ENCODE results near the gene MACF1. TPM values are rescaled to one million over a fixed set of nuclear protein-coding genes. Genes with fewer than 3 reads are reported as not detected.

Gene MACF1
- total RNA-seq, 4 donors from 2014 or later = 82.1 to 247 (median 154) TPM

GRCh38 chr1:39404876-39405275 lies 200.4 kb downstream of the MACF1 start:
- WGBS, 2 donors = 27 to 37% methylated on average over 3 of the region's 3 CpGs
- intact Hi-C loops (cut with DNase I) = no loop called here
- H3K36me3 ChIP-seq = no peaks in the 10 kb centered on the region
- no peaks in the 10 kb centered on the region for H3K9me3 ChIP-seq
- peak overlapping the region in 1 of 4 donors; percentile 7 for H3K27ac ChIP-seq
- no peak overlapping the region for H3K4me3 ChIP-seq
- TF ChIP-seq CTCF (IDR thresholded peaks at IDR 0.05) = no peak
- TF ChIP-seq POLR2A (IDR thresholded peaks at IDR 0.05) = no peak
- no peak for DNase-seq
- H3K27me3 ChIP-seq = no peaks in the 10 kb centered on the region
- peaks cover 23 to 46% (median 29%) of the 10 kb centered on the region in 3 donors for H3K4me1 ChIP-seq

GRCh38 chr1:39405358-39405757 lies 200.9 kb downstream of the MACF1 start:
- intact Hi-C loops (cut with DNase I) = no loop called here
- Histone ChIP-seq H3K36me3 (no peaks in the 10 kb centered on the region), H3K9me3 (no peaks in the 10 kb centered on the region), H3K27ac (peak overlapping the region in 1 of 4 donors; percentile 7), H3K27me3 (no peaks in the 10 kb centered on the region), H3K4me1 (peaks cover 26 to 51% (median 33%) of the 10 kb centered on the region in 3 donors), H3K4me3 (no peak overlapping the region)
- WGBS, 2 donors = 25% methylated on average over 2 of the region's 2 CpGs
- TF ChIP-seq CTCF (IDR thresholded peaks at IDR 0.05) (no peak), POLR2A (IDR thresholded peaks at IDR 0.05) (no peak)
- DNase-seq = no peak

GRCh38 chr1:39406533-39407450 lies 202.3 kb downstream of the MACF1 start:
- WGBS, 2 donors = 51 to 69% methylated on average over 7 of the region's 7 CpGs
- Histone ChIP-seq H3K4me1 (peaks cover 37 to 66% (median 48%) of the 10 kb centered on the region in 3 donors), H3K9me3 (no peaks in the 10 kb centered on the region), H3K27ac (peak overlapping the region in 3 of 4 donors; percentile 92 to 95 (median 93)), H3K27me3 (no peaks in the 10 kb centered on the region), H3K36me3 (no peaks in the 10 kb centered on the region), H3K4me3 (no peak overlapping the region)
- intact Hi-C loops (cut with DNase I) = no loop called here
- TF ChIP-seq CTCF (IDR thresholded peaks at IDR 0.05) (no peak), POLR2A (IDR thresholded peaks at IDR 0.05) (no peak)
- DNase-seq = no peak

GRCh38 chr1:39407510-39407895 lies 203.0 kb downstream of the MACF1 start:
- 31 to 67% methylated on average over 6 of the region's 6 CpGs for WGBS, 2 donors
- H3K27me3 ChIP-seq = no peaks in the 10 kb centered on the region
- peaks cover 0 to 3% (median 0%) of the 10 kb centered on the region in 3 donors for H3K36me3 ChIP-seq
- intact Hi-C loops (cut with DNase I) = no loop called here
- TF ChIP-seq CTCF (IDR thresholded peaks at IDR 0.05) (no peak), POLR2A (IDR thresholded peaks at IDR 0.05) (no peak)
- H3K27ac ChIP-seq = peak overlapping the region in 3 of 4 donors; percentile 92 to 95 (median 93)
- no peaks in the 10 kb centered on the region for H3K9me3 ChIP-seq
- peak overlapping the region in 1 of 4 donors; percentile 82 for H3K4me3 ChIP-seq
- H3K4me1 ChIP-seq = peaks cover 37 to 73% (median 48%) of the 10 kb centered on the region in 3 donors
- DNase-seq = no peak
